Epidermal melanocyte (primary cell): ENCODE results near the gene LRRC3.

Experiments
- DNase-seq: peaks from one replicate; pipeline ENCODE4 v3.0.0; 2011; ENCODE audit warnings: low spot score; ENCODE audit not compliant: insufficient read length

Gene LRRC3

GRCh38 chr21:44511219-44511937 lies 56.1 kb downstream of the LRRC3 start:
- DNase-seq: no peak
